CD4-positive, CD25-positive, alpha-beta regulatory T cell (primary cell): ENCODE results near the gene ORM1. TPM values are rescaled to one million over a fixed set of nuclear protein-coding genes. Genes with fewer than 3 reads are reported as not detected.

Experiments used
- ATAC-seq, 2 donors: fragments of 150-1000 bp; cut with Tn5 transposase; one replicate each; pipeline ENCODE4 v1.10.0; 2021; ENCODE audit warnings: low read depth in 2 of 2, moderate number of reproducible peaks in 2 of 2, moderate library complexity in 1 of 2
- DNase-seq, 3 donors: peaks; one replicate each; pipeline versions ENCODE4 v3.0.0 to v3.0.0-alpha.2; 2012 to 2022; ENCODE audit warnings: mixed read lengths in 1 of 3
- H3K27ac ChIP-seq: one replicate; pipeline ENCODE4 v1.7.0; 2013; ENCODE audit warnings: mild to moderate bottlenecking, low read length; ENCODE audit not compliant: insufficient read depth, poor library complexity, severe bottlenecking
- H3K27me3 ChIP-seq: one replicate; pipeline ENCODE4 v1.7.0; 2013; ENCODE audit warnings: low read length; ENCODE audit not compliant: control insufficient read depth, insufficient read depth
- H3K36me3 ChIP-seq: one replicate; pipeline ENCODE4 v1.7.0; 2013; ENCODE audit warnings: mild to moderate bottlenecking, low read length, moderate library complexity; ENCODE audit not compliant: control insufficient read depth, insufficient read depth
- H3K4me1 ChIP-seq: 2 replicates; pipeline ENCODE4 v1.7.0; 2013; ENCODE audit warnings: mild to moderate bottlenecking, low read length; ENCODE audit not compliant: insufficient read depth, control insufficient read depth, poor library complexity, severe bottlenecking
- H3K4me3 ChIP-seq: one replicate; pipeline ENCODE4 v1.7.0; 2013; ENCODE audit warnings: low read depth, mild to moderate bottlenecking, low read length, moderate library complexity
- H3K9me3 ChIP-seq, 2 experiments: 1 replicate in 1 of 2; 2 replicates in 1 of 2; pipeline ENCODE4 v1.7.0; 2013; ENCODE audit warnings: low read length in 2 of 2, mild to moderate bottlenecking in 1 of 2, moderate library complexity in 1 of 2; ENCODE audit not compliant: control insufficient read depth in 2 of 2
- H3K27ac Mint-ChIP-seq, 3 donors: one replicate each; pipeline ENCODE4 v1.8.0; 2020 to 2022; ENCODE audit warnings: mild to moderate bottlenecking in 3 of 3, mixed read lengths in 3 of 3, moderate library complexity in 2 of 3
- H3K27me3 Mint-ChIP-seq: one replicate; pipeline ENCODE4 v1.8.0; 2022; ENCODE audit warnings: mild to moderate bottlenecking, mixed read lengths
- H3K36me3 Mint-ChIP-seq: one replicate; pipeline ENCODE4 v1.8.0; 2020; ENCODE audit warnings: mixed read lengths
- H3K4me1 Mint-ChIP-seq, 4 donors: one replicate each; pipeline ENCODE4 v1.8.0; 2020 to 2022; ENCODE audit warnings: mixed read lengths in 4 of 4, mild to moderate bottlenecking in 1 of 4
- H3K4me3 Mint-ChIP-seq, 4 donors: one replicate each; pipeline ENCODE4 v1.8.0; 2020 to 2022; ENCODE audit warnings: mild to moderate bottlenecking in 4 of 4, mixed read lengths in 4 of 4, moderate library complexity in 3 of 4
- H3K9me3 Mint-ChIP-seq, 7 donors: one replicate each; pipeline ENCODE4 v1.8.0; 2020 to 2022; ENCODE audit warnings: mixed read lengths in 7 of 7, mild to moderate bottlenecking in 3 of 7, moderate library complexity in 2 of 7
- polyA plus RNA-seq, 4 donors: library from polyadenylated mRNA; unstranded; fragments of 300-500 nt; fragmentation: Illumina TruSeq; gene quantifications; one replicate each; pipeline ENCODE4 v1.2.3, GENCODE V29; 2021
- total RNA-seq: library from RNA; stranded (reverse); gene quantifications from one replicate; pipeline ENCODE4 v1.2.3, GENCODE V29; 2022

Gene ORM1
- total and polyA plus RNA-seq, 5 donors from 2014 or later, result not detected

DNA sequence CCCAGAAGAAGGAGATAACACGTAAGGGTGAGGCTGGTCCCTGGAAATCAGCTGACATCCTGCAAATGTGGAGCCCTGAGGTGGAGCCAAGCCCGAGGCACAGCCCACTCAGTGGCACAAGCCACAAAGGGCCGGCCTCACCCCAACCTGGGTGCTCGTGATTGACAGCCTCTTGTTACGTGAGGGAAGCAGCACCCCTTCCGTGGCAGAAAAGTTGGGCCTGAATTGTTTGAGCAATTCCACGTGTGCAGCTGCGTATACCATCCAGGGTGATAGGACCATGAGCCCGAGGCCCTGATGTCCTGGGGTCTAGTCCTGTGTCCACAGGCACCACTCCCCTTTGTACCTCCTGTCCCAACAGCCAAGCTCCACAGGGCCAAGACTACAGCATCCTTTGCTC is 11.6 kb downstream of the ORM1 start:
- Mint-ChIP-seq H3K36me3 (peaks cover 28% of the 10 kb centered on the region), H3K9me3 (peaks cover 0 to 1% (median 0%) of the 10 kb centered on the region in 7 donors), H3K4me3 (peak overlapping the region in 1 of 4 donors; percentile 29), H3K4me1 (peaks cover 4 to 21% (median 7%) of the 10 kb centered on the region in 4 donors), H3K27ac (no peak overlapping the region), H3K27me3 (peaks cover 4% of the 10 kb centered on the region)
- Histone ChIP-seq H3K27me3 (no peaks in the 10 kb centered on the region), H3K9me3 (no peaks in the 10 kb centered on the region), H3K4me1 (no peaks in the 10 kb centered on the region), H3K36me3 (peaks cover 45% of the 10 kb centered on the region), H3K27ac (no peak overlapping the region), H3K4me3 (no peak overlapping the region)
- no peak for ATAC-seq
- no peak for DNase-seq

DNA sequence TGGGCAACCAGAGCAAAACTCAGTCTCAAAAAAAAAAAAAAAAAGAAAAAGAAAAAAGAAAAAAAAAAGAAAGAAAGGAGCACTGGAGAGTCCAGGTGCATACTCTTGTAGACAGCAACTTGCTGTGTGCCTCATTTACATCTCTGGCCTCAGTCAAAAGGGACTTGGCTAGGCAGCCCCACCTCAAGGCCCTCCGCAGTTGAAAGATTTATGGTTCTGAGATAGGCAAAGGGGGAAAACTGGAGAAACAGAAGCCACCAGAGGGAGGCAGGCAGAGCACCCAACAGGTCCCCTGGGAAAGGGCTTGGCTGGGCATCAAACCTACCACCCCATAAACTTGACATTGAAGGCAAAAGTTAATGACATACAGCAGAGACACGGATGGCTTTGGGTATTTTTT is 12.8 kb downstream of the ORM1 start:
- Histone ChIP-seq H3K27me3 (no peaks in the 10 kb centered on the region), H3K27ac (no peak overlapping the region), H3K36me3 (peaks cover 58% of the 10 kb centered on the region), H3K4me1 (no peaks in the 10 kb centered on the region), H3K9me3 (no peaks in the 10 kb centered on the region), H3K4me3 (no peak overlapping the region)
- H3K4me1 Mint-ChIP-seq, result peaks cover 4 to 18% (median 7%) of the 10 kb centered on the region in 4 donors
- no peak overlapping the region for H3K27ac Mint-ChIP-seq
- peaks cover 4% of the 10 kb centered on the region for H3K27me3 Mint-ChIP-seq
- peaks cover 30% of the 10 kb centered on the region for H3K36me3 Mint-ChIP-seq
- peaks cover 0 to 1% (median 0%) of the 10 kb centered on the region in 7 donors for H3K9me3 Mint-ChIP-seq
- DNase-seq, result no peak
- no peak overlapping the region for H3K4me3 Mint-ChIP-seq
- ATAC-seq, result no peak

DNA sequence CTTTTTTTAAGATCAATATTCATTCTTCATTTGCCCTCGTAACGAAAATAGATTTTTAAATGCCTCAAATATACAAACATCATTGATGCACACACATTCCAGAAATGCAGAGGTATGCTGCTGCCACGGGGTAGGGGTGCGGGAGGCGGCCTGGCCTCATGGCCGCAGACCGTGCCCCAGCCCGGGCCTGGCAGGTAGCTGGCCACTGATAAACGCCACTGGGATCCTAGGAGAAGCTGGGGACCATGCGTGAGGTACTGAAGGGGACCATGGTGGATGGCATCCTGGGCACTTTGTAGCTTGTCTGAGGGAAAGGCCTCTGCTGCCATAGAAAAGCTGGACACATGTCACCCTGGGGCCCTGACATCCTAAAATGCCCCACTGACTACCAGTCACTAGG is 13.3 kb downstream of the ORM1 start:
- Histone ChIP-seq H3K36me3 (peaks cover 62% of the 10 kb centered on the region), H3K27ac (no peak overlapping the region), H3K4me1 (no peaks in the 10 kb centered on the region), H3K4me3 (no peak overlapping the region), H3K9me3 (no peaks in the 10 kb centered on the region), H3K27me3 (no peaks in the 10 kb centered on the region)
- Mint-ChIP-seq H3K36me3 (peaks cover 31% of the 10 kb centered on the region), H3K27me3 (peaks cover 4% of the 10 kb centered on the region), H3K9me3 (peaks cover 0 to 1% (median 0%) of the 10 kb centered on the region in 7 donors), H3K4me3 (no peak overlapping the region), H3K4me1 (peaks cover 4 to 14% (median 7%) of the 10 kb centered on the region in 4 donors), H3K27ac (no peak overlapping the region)
- ATAC-seq (no peak), DNase-seq (no peak)

- no peak overlapping the region for H3K27ac ChIP-seq
- H3K4me1 Mint-ChIP-seq, result peaks cover 4 to 16% (median 7%) of the 10 kb centered on the region in 4 donors
- DNase-seq (no peak), ATAC-seq (no peak)
- H3K36me3 ChIP-seq, result peaks cover 69% of the 10 kb centered on the region
- peaks cover 38% of the 10 kb centered on the region for H3K36me3 Mint-ChIP-seq
- no peaks in the 10 kb centered on the region for H3K4me1 ChIP-seq
- H3K9me3 Mint-ChIP-seq, result peaks cover 0 to 1% (median 0%) of the 10 kb centered on the region in 7 donors
- peak overlapping the region in 2 of 3 donors; percentile 46 to 63 for H3K27ac Mint-ChIP-seq
- H3K4me3 ChIP-seq, result no peak overlapping the region
- H3K9me3 ChIP-seq, result no peaks in the 10 kb centered on the region
- no peaks in the 10 kb centered on the region for H3K27me3 ChIP-seq
- H3K27me3 Mint-ChIP-seq, result peaks cover 4% of the 10 kb centered on the region
- no peak overlapping the region for H3K4me3 Mint-ChIP-seq
Measured at GRCh38 chr9:114336699-114337395, 13.9 kb downstream of the ORM1 start.

GRCh38 chr9:114338187-114338586 is 15.3 kb downstream of the ORM1 start:
- no peak overlapping the region for H3K27ac ChIP-seq
- H3K9me3 Mint-ChIP-seq, result peaks cover 0 to 1% (median 0%) of the 10 kb centered on the region in 7 donors

GRCh38 chr9:114339130-114339908 is 16.4 kb downstream of the ORM1 start:
- Mint-ChIP-seq H3K9me3 (peaks cover 0 to 1% (median 0%) of the 10 kb centered on the region in 7 donors), H3K4me3 (no peak overlapping the region), H3K36me3 (peaks cover 50% of the 10 kb centered on the region), H3K27ac (peak overlapping the region in 2 of 3 donors; percentile 56 to 69), H3K27me3 (peaks cover 4% of the 10 kb centered on the region), H3K4me1 (peaks cover 4 to 21% (median 9%) of the 10 kb centered on the region in 4 donors)
- DNase-seq (peak; percentile 26 to 49 (median 37)), ATAC-seq (peak; percentile 47 to 53)
- H3K36me3 ChIP-seq, result peaks cover 93% of the 10 kb centered on the region
- H3K4me1 ChIP-seq, result no peaks in the 10 kb centered on the region
- H3K27me3 ChIP-seq, result no peaks in the 10 kb centered on the region
- H3K9me3 ChIP-seq, result no peaks in the 10 kb centered on the region
- H3K4me3 ChIP-seq, result no peak overlapping the region
- H3K27ac ChIP-seq, result no peak overlapping the region

More at GRCh38 chr9:114338187-114338586, 15.3 kb downstream of the ORM1 start:
- Histone ChIP-seq H3K4me3 (no peak overlapping the region), H3K9me3 (no peaks in the 10 kb centered on the region), H3K27me3 (no peaks in the 10 kb centered on the region), H3K4me1 (no peaks in the 10 kb centered on the region), H3K36me3 (peaks cover 82% of the 10 kb centered on the region)
- ATAC-seq, result no peak
- peaks cover 4% of the 10 kb centered on the region for H3K27me3 Mint-ChIP-seq
- H3K4me1 Mint-ChIP-seq, result peaks cover 1 to 17% (median 5%) of the 10 kb centered on the region in 4 donors
- no peak for DNase-seq
- H3K27ac Mint-ChIP-seq, result peak overlapping the region in 1 of 3 donors; percentile 38
- H3K36me3 Mint-ChIP-seq, result peaks cover 42% of the 10 kb centered on the region
- H3K4me3 Mint-ChIP-seq, result no peak overlapping the region

DNA sequence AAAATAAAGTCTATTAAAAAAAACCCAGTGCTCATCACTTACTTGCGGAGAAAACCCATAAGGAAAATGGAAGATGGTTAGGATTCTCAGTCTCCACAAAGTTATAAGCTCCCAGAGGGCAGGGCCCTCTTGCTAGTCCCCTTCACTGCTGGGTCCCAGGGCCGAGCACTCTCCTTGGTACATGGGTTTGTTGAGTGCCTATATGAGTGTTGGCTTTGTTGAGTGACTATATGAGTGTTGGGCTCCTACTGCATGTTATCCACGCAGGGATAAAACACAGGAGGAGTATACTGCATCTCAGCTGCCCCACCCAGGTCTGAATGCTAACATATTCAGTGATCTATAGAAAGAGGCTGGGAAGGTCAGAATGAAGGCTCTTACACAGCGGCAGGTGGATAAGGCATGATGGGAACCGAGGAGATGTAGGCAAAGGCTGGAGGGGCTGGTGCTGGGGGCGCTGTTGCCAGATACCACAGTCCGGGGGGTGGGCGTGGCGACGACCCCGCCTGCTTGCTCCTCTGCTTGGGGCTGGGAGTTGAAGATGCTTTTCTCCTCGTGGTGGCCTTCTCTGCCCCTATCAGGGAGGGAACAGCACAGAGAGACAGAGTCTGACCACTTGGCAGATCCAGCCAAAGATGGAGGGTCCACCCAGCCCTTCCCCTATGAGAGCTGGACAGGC is 18.4 kb downstream of the ORM1 start:
- Mint-ChIP-seq H3K4me1 (peaks cover 4 to 21% (median 8%) of the 10 kb centered on the region in 4 donors), H3K9me3 (no peaks in the 10 kb centered on the region), H3K36me3 (peaks cover 53% of the 10 kb centered on the region), H3K4me3 (no peak overlapping the region), H3K27ac (peak overlapping the region in 1 of 3 donors; percentile 69), H3K27me3 (peaks cover 4% of the 10 kb centered on the region)
- H3K36me3 ChIP-seq, result peaks cover 98% of the 10 kb centered on the region
- H3K9me3 ChIP-seq, result no peaks in the 10 kb centered on the region
- H3K4me3 ChIP-seq, result no peak overlapping the region
- DNase-seq (no peak), ATAC-seq (no peak)
- no peak overlapping the region for H3K27ac ChIP-seq
- H3K4me1 ChIP-seq, result no peaks in the 10 kb centered on the region
- no peaks in the 10 kb centered on the region for H3K27me3 ChIP-seq
